ENCODE data around the gene QARS1. TPM values are rescaled to one million over a fixed set of nuclear protein-coding genes. Genes with fewer than 3 reads are reported as not detected.

Gene QARS1
- total and polyA plus RNA-seq, 2 of the 8 experiments (the other 6 are each of a cell fraction or from before 2014, with no cell fraction given) = 353 to 581 TPM

DNA sequence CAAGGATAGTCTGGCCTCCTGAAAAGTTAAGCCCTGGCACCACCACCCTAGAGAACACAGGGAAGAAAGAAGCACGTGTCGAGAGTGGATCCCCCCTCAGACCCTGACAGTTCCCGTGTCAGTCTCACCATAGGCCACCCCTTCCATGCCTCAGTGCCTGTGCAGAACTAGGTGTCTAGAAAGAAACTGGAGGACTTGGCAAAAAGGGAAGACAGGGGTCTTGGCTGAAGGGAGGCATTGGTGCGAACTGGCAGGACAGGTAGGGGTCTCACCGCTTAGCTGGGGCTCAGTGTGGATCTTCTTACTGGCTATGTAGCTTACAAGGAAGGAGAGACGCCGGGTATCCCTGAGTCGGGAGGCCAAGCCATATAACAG is 518 bp downstream of the QARS1 start:
- peak overlapping the region; percentile 52; the same call in 1 of the 2 replicates for H3K18ac ChIP-seq (ENCODE audit: extremely low read depth, low read length)
- no peak overlapping the region for H2AK5ac ChIP-seq (ENCODE audit: low read depth, low read length)
- H3K36me3 ChIP-seq (ENCODE audit: control insufficient read depth in 2 of 4, insufficient read depth in 4 of 4, low read length in 3 of 4) = peaks cover 26 to 43% (median 36%) of the 10 kb centered on the region in 4 experiments
- H3K14ac ChIP-seq (ENCODE audit: insufficient read length) = no peak overlapping the region
- no peaks in the 10 kb centered on the region for H3K9me3 ChIP-seq (ENCODE audit: insufficient read depth in 2 of 2, low read depth in 1 of 2, low read length in 1 of 2)
- 0 out of 2 replicates have a peak overlapping the region, but pooled peaks have one; percentile 93 for H4K8ac ChIP-seq (ENCODE audit: extremely low read depth, insufficient read depth, low read length)
- peak overlapping the region; percentile 62 for H3K56ac ChIP-seq (replicated peaks; ENCODE audit: insufficient read length, low read depth, low read length)
- H4K91ac ChIP-seq (replicated peaks; ENCODE audit: insufficient read length, low read length) = no peak overlapping the region
- no peak overlapping the region for H2BK12ac ChIP-seq (ENCODE audit: low read depth, low read length)
- 31% methylated on average over 8 of the region's 8 CpGs; no CpG with 5 or more reads in 1 of the 2 experiments for WGBS, 2 experiments (ENCODE audit: extremely low coverage in 1 of 2, insufficient coverage in 1 of 2, insufficient read length in 1 of 2, insufficient replicate concordance in 2 of 2, low coverage in 1 of 2, low lambda C conversion rate in 2 of 2, missing lambda C conversion rate in 1 of 2)
- no peaks in the 10 kb centered on the region for H3K27me3 ChIP-seq (replicated peaks in 1 of 4; ENCODE audit: control insufficient read depth in 3 of 4, extremely low read depth in 1 of 4, insufficient read depth in 3 of 4, low read length in 3 of 4)
- H3K23me2 ChIP-seq (ENCODE audit: low read depth, low read length) = peaks cover 8% of the 10 kb centered on the region
- POLR2A ChIA-PET (ENCODE audit: partially characterized antibody) = interaction anchor here (0.6 to 27.9 kb wide), 12 partner anchors 5 to 115 kb away, joined by 3 to 508 read pairs (median 7); partner anchors contain the start of genes DALRD3, IMPDH2, LAMB2 and NDUFAF3
- H2BK5ac ChIP-seq (ENCODE audit: low read depth, low read length) = peak overlapping the region; percentile 97
- peak overlapping the region; percentile 96 for H3K27ac ChIP-seq (ENCODE audit: low read depth, low read length)
- peak overlapping the region; percentile 82 to 94 (median 92) for H3K9ac ChIP-seq (replicated peaks in 1 of 4; ENCODE audit: extremely low read depth in 1 of 4, low read depth in 3 of 4, low read length in 3 of 4)
- H3K23ac ChIP-seq (ENCODE audit: insufficient read length) = no peak overlapping the region
- peaks cover 0 to 9% (median 3%) of the 10 kb centered on the region in 4 experiments; a peak in 5 of 7 replicates for H3K4me1 ChIP-seq (replicated peaks in 1 of 4; ENCODE audit: control insufficient read depth in 3 of 4, insufficient read depth in 4 of 4, low read length in 3 of 4)
- peaks cover 4 to 7% of the 10 kb centered on the region in 2 experiments for H4K20me1 ChIP-seq (replicated peaks in 1 of 2; ENCODE audit: control insufficient read depth in 1 of 2, insufficient read depth in 2 of 2, low read length in 2 of 2)
- CTCF ChIA-PET (ENCODE audit: partially characterized antibody) = interaction anchor here (1.0 to 4.5 kb wide), 4 partner anchors 10 to 84 kb away, joined by 3 to 34 read pairs (median 6); partner anchors contain the start of genes QRICH1 and USP19
- H3K4ac ChIP-seq (replicated peaks; ENCODE audit: insufficient read length, low read depth, low read length) = peak overlapping the region; percentile 33
- no peak for DNase-seq (ENCODE audit: low read depth in 1 of 2, low spot score in 2 of 2)
- H2BK20ac ChIP-seq (ENCODE audit: low read length) = no peak overlapping the region
- FAIRE-seq = no peak
- peak overlapping the region; percentile 78 to 79 for H3K4me2 ChIP-seq (ENCODE audit: insufficient read depth in 1 of 2, low read depth in 2 of 2, low read length in 2 of 2)
- peaks cover 0 to 14% of the 10 kb centered on the region in 2 experiments; a peak in 2 of 4 replicates for H3K79me2 ChIP-seq (ENCODE audit: control insufficient read depth in 1 of 2, insufficient read depth in 2 of 2, low read length in 2 of 2)
- TF ChIP-seq MAFK (IDR thresholded peaks at IDR 0.05; ENCODE audit: low read depth, low read length) = no peak
- TF ChIP-seq SAP30 (IDR thresholded peaks at IDR 0.05; ENCODE audit: insufficient read depth, insufficient replicate concordance, low read length) = peak; percentile 81
- no peak for TF ChIP-seq PHF8 (conservative IDR thresholded peaks at IDR 0.05; ENCODE audit: low read depth, low read length)
- H2BK120ac ChIP-seq (replicated peaks; ENCODE audit: low read depth, low read length) = no peak overlapping the region
- no peaks in the 10 kb centered on the region; the same call in 1 of the 2 replicates for H3K79me1 ChIP-seq (ENCODE audit: low read depth, low read length)
- H3K4me3 ChIP-seq (ENCODE audit: extremely low read depth in 1 of 4, insufficient read depth in 2 of 4, low read depth in 3 of 4, low read length in 4 of 4) = peak overlapping the region; percentile 82 to 87 (median 84)
- peak overlapping the region; percentile 46 for H4K5ac ChIP-seq (ENCODE audit: insufficient read length, low read depth, low read length)
- H2AFZ ChIP-seq (ENCODE audit: low read length) = no peak overlapping the region
- no peak overlapping the region for H2BK15ac ChIP-seq (ENCODE audit: low read length)

All from H1 (cell line).